ENCODE measurements around the gene FLNB. TPM values are rescaled to one million over a fixed set of nuclear protein-coding genes. Genes with fewer than 3 reads are reported as not detected.

The FLNB gene
- total and polyA plus RNA-seq, 2 of the 13 experiments (the other 11 are each of a cell fraction or from before 2014, with no cell fraction given), result 106 to 130 TPM

- TF ChIP-seq ZUFSP (CRISPR knock-in tag; IDR thresholded peaks at IDR 0.05; ENCODE audit: borderline replicate concordance) (no peak), SMYD3 (CRISPR knock-in tag; IDR thresholded peaks at IDR 0.05) (no peak), ZNF20 (CRISPR knock-in tag; IDR thresholded peaks at IDR 0.05) (no peak), KMT2A (CRISPR knock-in tag; IDR thresholded peaks at IDR 0.05) (peak; percentile 53; the same call in 1 of the 2 replicates), ZNF616 (CRISPR knock-in tag; IDR thresholded peaks at IDR 0.05; ENCODE audit: low read depth) (no peak), TAF1 (CRISPR knock-in tag; IDR thresholded peaks at IDR 0.05) (no peak), ZNF138 (CRISPR knock-in tag; IDR thresholded peaks at IDR 0.05; ENCODE audit: low read depth) (no peak), ZSCAN31 (CRISPR knock-in tag; IDR thresholded peaks at IDR 0.05; ENCODE audit: low read depth) (no peak), ZNF446 (CRISPR knock-in tag; IDR thresholded peaks at IDR 0.05) (no peak), CCDC6 (CRISPR knock-in tag; IDR thresholded peaks at IDR 0.05) (no peak), HNF4G (IDR thresholded peaks at IDR 0.05; ENCODE audit: borderline replicate concordance, low read depth, low read length) (no peak), HNF4G (CRISPR knock-in tag; IDR thresholded peaks at IDR 0.05; ENCODE audit: borderline replicate concordance, low read depth) (no peak), FOXP1 (IDR thresholded peaks at IDR 0.05) (no peak), FOXP1 (CRISPR knock-in tag; IDR thresholded peaks at IDR 0.05) (no peak), ZFYVE20 (CRISPR knock-in tag; IDR thresholded peaks at IDR 0.05; ENCODE audit: borderline replicate concordance, low read depth) (no peak), NRL (CRISPR knock-in tag; IDR thresholded peaks at IDR 0.05; ENCODE audit: borderline replicate concordance) (no peak), ZNF333 (CRISPR knock-in tag; IDR thresholded peaks at IDR 0.05; ENCODE audit: borderline replicate concordance) (no peak), ZNF567 (CRISPR knock-in tag; IDR thresholded peaks at IDR 0.05; ENCODE audit: borderline replicate concordance) (no peak), CREB1 (IDR thresholded peaks at IDR 0.05) (no peak), CREB1 (CRISPR knock-in tag; IDR thresholded peaks at IDR 0.05) (no peak), NR2F2 (IDR thresholded peaks at IDR 0.05; ENCODE audit: borderline replicate concordance, low read depth) (no peak), GFI1 (CRISPR knock-in tag; IDR thresholded peaks at IDR 0.05; ENCODE audit: borderline replicate concordance) (no peak; the same call in 1 of the 2 replicates), ZNF83 (CRISPR knock-in tag; IDR thresholded peaks at IDR 0.05; ENCODE audit: borderline replicate concordance) (0 out of 2 replicates have a peak, but pooled peaks have one; percentile 40), ZNF460 (CRISPR knock-in tag; IDR thresholded peaks at IDR 0.05; ENCODE audit: borderline replicate concordance) (no peak), SMC3 (IDR thresholded peaks at IDR 0.05; ENCODE audit: low read length) (no peak; the same call in 1 of the 2 replicates), SAP130 (CRISPR knock-in tag; IDR thresholded peaks at IDR 0.05; ENCODE audit: low read depth) (peak; percentile 46; the same call in 1 of the 2 replicates), PHF8 (CRISPR knock-in tag; IDR thresholded peaks at IDR 0.05) (peak; percentile 45), MBNL3 (CRISPR knock-in tag; conservative IDR thresholded peaks at IDR 0.05) (no peak), NCOA5 (CRISPR knock-in tag; IDR thresholded peaks at IDR 0.05) (no peak), TMF1 (CRISPR knock-in tag; IDR thresholded peaks at IDR 0.05; ENCODE audit: low read depth) (no peak), ZNF367 (CRISPR knock-in tag; IDR thresholded peaks at IDR 0.05; ENCODE audit: borderline replicate concordance) (no peak), CEBPB (IDR thresholded peaks at IDR 0.05; ENCODE audit: borderline replicate concordance, low read depth, low read length) (no peak)
- TF ChIP-seq, protein P1, sequence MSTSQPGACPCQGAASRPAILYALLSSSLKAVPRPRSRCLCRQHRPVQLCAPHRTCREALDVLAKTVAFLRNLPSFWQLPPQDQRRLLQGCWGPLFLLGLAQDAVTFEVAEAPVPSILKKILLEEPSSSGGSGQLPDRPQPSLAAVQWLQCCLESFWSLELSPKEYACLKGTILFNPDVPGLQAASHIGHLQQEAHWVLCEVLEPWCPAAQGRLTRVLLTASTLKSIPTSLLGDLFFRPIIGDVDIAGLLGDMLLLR (CRISPR knock-in tag; IDR thresholded peaks at IDR 0.05), result no peak
Measured at GRCh38 chr3:58177747-58178527, 169.7 kb downstream of the FLNB start (continued).
